ENCODE results near the gene ST8SIA5.

- TF ChIP-seq POLR2A (IDR thresholded peaks at IDR 0.05; ENCODE audit: low read depth, low read length) = no peak
- TF ChIP-seq, protein P1, sequence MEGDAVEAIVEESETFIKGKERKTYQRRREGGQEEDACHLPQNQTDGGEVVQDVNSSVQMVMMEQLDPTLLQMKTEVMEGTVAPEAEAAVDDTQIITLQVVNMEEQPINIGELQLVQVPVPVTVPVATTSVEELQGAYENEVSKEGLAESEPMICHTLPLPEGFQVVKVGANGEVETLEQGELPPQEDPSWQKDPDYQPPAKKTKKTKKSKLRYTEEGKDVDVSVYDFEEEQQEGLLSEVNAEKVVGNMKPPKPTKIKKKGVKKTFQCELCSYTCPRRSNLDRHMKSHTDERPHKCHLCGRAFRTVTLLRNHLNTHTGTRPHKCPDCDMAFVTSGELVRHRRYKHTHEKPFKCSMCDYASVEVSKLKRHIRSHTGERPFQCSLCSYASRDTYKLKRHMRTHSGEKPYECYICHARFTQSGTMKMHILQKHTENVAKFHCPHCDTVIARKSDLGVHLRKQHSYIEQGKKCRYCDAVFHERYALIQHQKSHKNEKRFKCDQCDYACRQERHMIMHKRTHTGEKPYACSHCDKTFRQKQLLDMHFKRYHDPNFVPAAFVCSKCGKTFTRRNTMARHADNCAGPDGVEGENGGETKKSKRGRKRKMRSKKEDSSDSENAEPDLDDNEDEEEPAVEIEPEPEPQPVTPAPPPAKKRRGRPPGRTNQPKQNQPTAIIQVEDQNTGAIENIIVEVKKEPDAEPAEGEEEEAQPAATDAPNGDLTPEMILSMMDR (IDR thresholded peaks at IDR 0.05; ENCODE audit: extremely low read depth in 1 of 2, insufficient read depth in 1 of 2, low read depth in 1 of 2, low read length in 2 of 2) = no peak
- TF ChIP-seq, protein P2, sequence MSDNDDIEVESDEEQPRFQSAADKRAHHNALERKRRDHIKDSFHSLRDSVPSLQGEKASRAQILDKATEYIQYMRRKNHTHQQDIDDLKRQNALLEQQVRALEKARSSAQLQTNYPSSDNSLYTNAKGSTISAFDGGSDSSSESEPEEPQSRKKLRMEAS (IDR thresholded peaks at IDR 0.05; ENCODE audit: insufficient read depth, insufficient read length) = no peak
Observed at GRCh38 chr18:46622451-46622850, 134.4 kb downstream of the ST8SIA5 start.

Measured in endothelial cell of umbilical vein (primary cell).